NCI-H2196 (cell line): ENCODE data around the gene HAUS5.
A peak's percentile ranks its signal among the peaks of the same experiment; 100 is the strongest.

ENCODE experiments used
- DNase-seq: peaks from one replicate; lab custom pipeline; 2025; ENCODE audit not compliant: unreplicated experiment; lab: John Stamatoyannopoulos, UW

HAUS5 gene

DNA sequence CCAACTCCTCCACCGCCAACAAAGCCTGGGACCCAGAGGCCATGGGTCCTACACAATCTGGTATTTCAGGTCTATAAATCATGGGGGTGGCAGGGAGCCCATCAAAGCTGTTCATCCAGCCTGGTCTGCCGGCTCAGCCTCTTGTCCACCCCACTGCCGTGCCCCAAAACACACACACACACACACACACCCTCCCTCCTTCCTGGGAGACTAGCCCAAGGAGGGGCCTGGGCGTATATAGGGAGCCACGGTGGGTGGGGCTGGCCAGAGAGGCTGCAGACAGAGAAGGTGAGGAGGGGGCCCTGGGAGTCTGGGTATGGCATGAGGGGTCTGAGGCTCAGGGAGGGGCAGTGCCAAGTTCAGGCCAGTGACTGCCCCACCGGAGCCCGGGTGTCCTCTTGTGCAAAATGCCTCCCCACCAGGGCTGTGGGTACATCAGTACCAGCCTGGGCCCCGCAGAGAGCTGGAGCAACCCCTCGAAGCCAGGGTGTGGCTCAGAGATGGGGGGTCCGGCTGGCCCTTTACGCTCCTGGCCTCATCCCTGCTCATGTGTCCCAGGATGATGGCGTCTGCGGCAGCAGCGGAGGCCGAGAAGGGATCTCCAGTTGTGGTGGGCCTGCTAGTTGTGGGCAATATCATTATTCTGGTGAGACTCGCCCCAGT lies 53.8 kb downstream of the HAUS5 start, which contains the start of gene UPK1A:
Gene UPK1A, plus strand, starts transcription at position 267 of the 663 bp plus-strand sequence. Its CDS starts 296 bp downstream, at position 563.
- no peak for DNase-seq

DNA sequence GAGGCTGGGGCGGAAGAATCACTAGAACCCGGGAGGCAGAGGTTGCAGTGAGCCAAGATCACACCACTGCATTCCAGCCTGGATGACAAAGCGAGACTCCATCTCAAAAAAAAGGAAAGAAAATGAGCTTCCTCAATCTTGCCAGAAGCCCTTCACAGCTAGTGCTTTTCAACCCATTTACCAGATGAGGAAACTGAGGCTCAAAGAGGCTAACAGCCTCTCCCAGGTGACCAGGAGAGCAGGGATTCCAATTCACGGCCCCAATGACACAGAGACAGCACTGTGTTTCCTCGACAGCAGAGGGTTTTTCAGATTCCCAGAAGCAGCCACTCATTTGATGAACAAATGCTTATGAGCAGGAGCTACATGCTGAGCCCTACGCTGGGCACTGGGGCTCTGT lies 57.0 kb downstream of the HAUS5 start:
- DNase-seq, result no peak

DNA sequence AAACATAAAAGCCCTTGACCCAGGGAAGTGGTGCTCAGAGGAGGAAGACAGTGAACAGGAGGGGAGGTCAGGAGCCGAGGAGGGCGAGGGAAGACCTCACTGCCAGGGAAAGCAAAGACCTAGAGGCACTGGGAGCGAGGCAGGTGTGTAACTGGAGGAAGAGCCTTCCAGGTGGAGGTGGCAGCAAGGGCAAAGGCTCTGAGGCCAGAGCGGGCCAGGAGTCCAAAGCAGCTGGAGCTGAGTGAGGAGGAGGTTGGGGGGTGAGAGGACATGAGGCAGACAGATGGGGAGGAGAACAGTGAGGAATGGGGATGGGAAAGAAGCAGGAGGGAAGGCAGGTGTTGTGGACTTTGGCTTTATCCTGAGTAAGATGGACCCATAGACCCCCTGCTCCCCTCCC lies 57.4 kb downstream of the HAUS5 start:
- no peak for DNase-seq

DNA sequence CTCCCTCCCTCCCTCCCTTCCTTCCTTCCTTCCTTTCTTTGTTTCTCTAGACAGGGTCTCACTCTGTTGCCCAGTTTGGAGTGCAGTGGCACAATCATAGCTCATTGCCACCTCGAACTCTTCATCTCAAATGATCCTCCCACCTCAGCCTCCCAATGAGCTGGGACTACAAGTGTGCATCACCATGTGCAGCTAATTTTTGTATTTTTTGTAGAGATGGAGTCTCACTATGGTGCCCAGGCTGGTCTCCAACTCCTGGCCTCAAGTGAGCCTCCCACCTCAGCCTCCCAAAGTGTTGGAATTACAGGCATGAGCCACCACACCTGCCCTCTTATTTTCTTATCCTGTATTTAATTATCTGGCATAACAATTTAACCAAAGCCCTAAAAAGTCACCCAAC lies 58.2 kb downstream of the HAUS5 start:
- DNase-seq, result no peak

DNA sequence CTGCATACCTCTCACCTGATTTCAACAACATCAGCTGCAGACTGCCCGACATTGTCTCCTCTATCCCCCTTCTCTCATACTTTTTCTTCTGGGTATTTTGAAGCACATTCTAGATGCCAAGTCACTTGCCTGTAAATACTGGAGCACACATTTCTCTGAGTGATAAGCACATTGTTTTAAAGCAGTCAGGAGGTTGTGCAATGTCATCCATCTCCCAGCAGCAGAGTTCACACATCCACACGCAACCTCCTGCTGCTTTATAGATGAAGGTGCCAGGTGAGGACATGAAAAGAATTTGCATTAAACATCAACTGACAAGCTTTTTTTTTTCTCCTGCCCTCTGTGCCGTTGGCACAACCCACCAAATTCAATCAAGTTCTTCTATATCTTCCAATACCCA lies 59.3 kb downstream of the HAUS5 start:
- no peak for DNase-seq

DNA sequence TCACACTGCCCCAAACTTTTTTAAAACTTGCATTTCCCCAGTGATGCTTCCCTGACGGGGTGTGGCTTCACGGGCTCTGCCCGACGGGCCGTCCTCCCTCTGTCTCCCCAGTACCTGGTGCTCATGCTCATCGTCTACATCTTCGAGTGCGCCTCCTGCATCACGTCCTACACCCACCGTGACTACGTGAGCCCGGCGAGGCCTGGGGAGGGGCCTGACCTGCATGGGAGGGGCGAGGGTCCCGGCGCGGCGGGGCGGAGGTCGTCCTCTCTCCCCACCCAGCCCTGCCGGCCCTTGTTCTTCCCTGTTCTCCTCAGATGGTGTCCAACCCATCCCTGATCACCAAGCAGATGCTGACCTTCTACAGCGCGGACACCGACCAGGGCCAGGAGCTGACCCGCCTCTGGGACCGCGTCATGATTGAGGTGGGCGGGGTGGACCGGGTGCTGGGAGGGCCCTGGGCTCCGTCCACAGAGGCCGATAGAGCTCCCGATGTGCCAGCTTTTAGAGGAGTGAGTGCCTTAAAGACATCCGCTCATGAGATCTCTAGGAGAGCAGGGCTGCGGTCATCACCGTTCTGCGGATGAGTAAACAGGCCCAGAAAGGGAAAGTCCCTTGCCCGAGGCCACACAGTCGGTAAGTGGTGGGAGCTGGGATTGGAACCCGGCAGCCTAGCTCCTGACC lies 60.7 kb downstream of the HAUS5 start:
- DNase-seq, result peak; percentile 60
